HL-60 (cell line): ENCODE data around the gene CCNI2.

ENCODE experiments used
- DNase-seq, 2 experiments: peaks; one replicate each; pipeline ENCODE4 v3.0.0-alpha.2; 2010 to 2020; ENCODE audit warnings: low read depth in 1 of 2, low spot score in 1 of 2
- H3K27ac ChIP-seq: fragments of 250-450 bp; sonication (Bioruptor Pico); replicated peaks from 2 replicates; pipeline ENCODE4 v1.5.1; 2020; ENCODE audit warnings: mild to moderate bottlenecking, moderate library complexity
- H3K27me3 ChIP-seq: fragments of 250-450 bp; sonication (Bioruptor Pico); 2 replicates; pipeline ENCODE4 v1.5.1; 2021; ENCODE audit warnings: mild to moderate bottlenecking, moderate library complexity; ENCODE audit not compliant: insufficient read depth, poor library complexity, severe bottlenecking
- H3K4me3 ChIP-seq: replicated peaks from 2 replicates; pipeline ENCODE4 v1.5.1; 2011; ENCODE audit warnings: mild to moderate bottlenecking, control low read depth, low read length; ENCODE audit not compliant: insufficient read depth
- CTCF ChIP-seq: IDR thresholded peaks from one replicate; pipeline ENCODE4 v1.5.1; 2011; ENCODE audit warnings: low read length, control low read depth, inconsistent platforms; ENCODE audit not compliant: insufficient read depth
- GABPA ChIP-seq: IDR thresholded peaks from 2 replicates; pipeline ENCODE4 v1.6.1; 2012; ENCODE audit warnings: low read depth
- POLR2AphosphoS5 ChIP-seq: IDR thresholded peaks from 2 replicates; pipeline ENCODE4 v1.6.1; 2012; ENCODE audit warnings: low read depth
- REST ChIP-seq: IDR thresholded peaks from 2 replicates; pipeline ENCODE4 v1.6.1; 2012; ENCODE audit warnings: low read depth; ENCODE audit not compliant: insufficient replicate concordance
- SPI1 ChIP-seq: IDR thresholded peaks from 2 replicates; pipeline ENCODE4 v1.6.1; 2012; ENCODE audit warnings: low read depth, mild to moderate bottlenecking, borderline replicate concordance

CCNI2 gene

GRCh38 chr5:132742626-132743025 is 4.6 kb upstream of the CCNI2 start:
- H3K27ac ChIP-seq: no peak overlapping the region
- DNase-seq: no peak
- no peaks in the 10 kb centered on the region for H3K27me3 ChIP-seq
- TF ChIP-seq SPI1 (no peak), CTCF (no peak), REST (no peak), POLR2AphosphoS5 (no peak), GABPA (no peak)
- H3K4me3 ChIP-seq: no peak overlapping the region

GRCh38 chr5:132744659-132745058 is 2.6 kb upstream of the CCNI2 start:
- Histone ChIP-seq H3K4me3 (no peak overlapping the region), H3K27me3 (no peaks in the 10 kb centered on the region), H3K27ac (no peak overlapping the region)
- no peak for DNase-seq
- no peak for TF ChIP-seq SPI1
- no peak for TF ChIP-seq REST
- no peak for TF ChIP-seq CTCF
- TF ChIP-seq POLR2AphosphoS5: no peak
- no peak for TF ChIP-seq GABPA

GRCh38 chr5:132746592-132746953 is 653 bp upstream of the CCNI2 start:
- H3K4me3 ChIP-seq: no peak overlapping the region

More at GRCh38 chr5:132746592-132746953, 653 bp upstream of the CCNI2 start:
- H3K27me3 ChIP-seq: no peaks in the 10 kb centered on the region
- no peak overlapping the region for H3K27ac ChIP-seq
- DNase-seq: no peak
- TF ChIP-seq GABPA (no peak), SPI1 (no peak), POLR2AphosphoS5 (no peak), REST (no peak), CTCF (no peak)
